ENCODE data around the gene ATL1. TPM values are rescaled to one million over a fixed set of nuclear protein-coding genes. Genes with fewer than 3 reads are reported as not detected.
"Not testable (repeated sequence)": the region's sequence is repeated elsewhere in the genome, so short reads cannot be mapped to it uniquely, and the experiment has no call there.

Gene ATL1
- total RNA-seq, 1 donor from 2014 or later, result 2.0 TPM

- TF ChIP-seq CTCF (conservative IDR thresholded peaks at IDR 0.05; ENCODE audit: low read depth, low read length), result no peak
- H3K4me3 ChIP-seq (ENCODE audit: low read depth, low read length), result peak overlapping the region; percentile 14
- no peak for DNase-seq (ENCODE audit: low read depth)
Measured at GRCh38 chr14:50657753-50658152, 97.8 kb downstream of the ATL1 start.

- H3K4me3 ChIP-seq (ENCODE audit: low read depth, low read length), result peak overlapping the region; percentile 14
- TF ChIP-seq CTCF (conservative IDR thresholded peaks at IDR 0.05; ENCODE audit: low read depth, low read length), result no peak
- DNase-seq (ENCODE audit: low read depth), result peak; percentile 56
Measured at GRCh38 chr14:50658203-50658602, 98.3 kb downstream of the ATL1 start.

GRCh38 chr14:50659327-50659974 is 99.5 kb downstream of the ATL1 start:
- no peak overlapping the region for H3K4me3 ChIP-seq (ENCODE audit: low read depth, low read length)
- TF ChIP-seq CTCF (conservative IDR thresholded peaks at IDR 0.05; ENCODE audit: low read depth, low read length), result no peak
- no peak for DNase-seq (ENCODE audit: low read depth)

GRCh38 chr14:50664579-50664978 is 104.6 kb downstream of the ATL1 start:
- DNase-seq (ENCODE audit: low read depth); H3K4me3 ChIP-seq (ENCODE audit: low read depth, low read length): not testable (repeated sequence)

- H3K4me3 ChIP-seq (ENCODE audit: low read depth, low read length); DNase-seq (ENCODE audit: low read depth): not testable (repeated sequence)
Measured at GRCh38 chr14:50665300-50665699, 105.4 kb downstream of the ATL1 start.

- DNase-seq (ENCODE audit: low read depth), result no peak
Measured at GRCh38 chr14:50666772-50667683, 107.1 kb downstream of the ATL1 start.

GRCh38 chr14:50667684-50667995 is 107.7 kb downstream of the ATL1 start:
- no peak for TF ChIP-seq CTCF (conservative IDR thresholded peaks at IDR 0.05; ENCODE audit: low read depth, low read length)
- DNase-seq (ENCODE audit: low read depth), result no peak
- H3K4me3 ChIP-seq (ENCODE audit: low read depth, low read length), result peak overlapping the region; percentile 77

More at GRCh38 chr14:50666772-50667683, 107.1 kb downstream of the ATL1 start:
- no peak for TF ChIP-seq CTCF (conservative IDR thresholded peaks at IDR 0.05; ENCODE audit: low read depth, low read length)
- H3K4me3 ChIP-seq (ENCODE audit: low read depth, low read length), result peak overlapping the region; percentile 77
